WI38 (cell line): Measurements from ENCODE around the gene GON4L.

Experiments used
- H3K4me3 ChIP-seq: 2 replicates; pipeline ENCODE4 v1.5.1; 2011; ENCODE audit warnings: low read depth, mild to moderate bottlenecking, control low read depth, low read length
- TF ChIP-seq, protein P1 (sequence below): IDR thresholded peaks from 2 replicates; pipeline ENCODE4 v1.5.1; 2012; ENCODE audit warnings: low read depth, mild to moderate bottlenecking, control low read depth, low read length

Gene GON4L

DNA sequence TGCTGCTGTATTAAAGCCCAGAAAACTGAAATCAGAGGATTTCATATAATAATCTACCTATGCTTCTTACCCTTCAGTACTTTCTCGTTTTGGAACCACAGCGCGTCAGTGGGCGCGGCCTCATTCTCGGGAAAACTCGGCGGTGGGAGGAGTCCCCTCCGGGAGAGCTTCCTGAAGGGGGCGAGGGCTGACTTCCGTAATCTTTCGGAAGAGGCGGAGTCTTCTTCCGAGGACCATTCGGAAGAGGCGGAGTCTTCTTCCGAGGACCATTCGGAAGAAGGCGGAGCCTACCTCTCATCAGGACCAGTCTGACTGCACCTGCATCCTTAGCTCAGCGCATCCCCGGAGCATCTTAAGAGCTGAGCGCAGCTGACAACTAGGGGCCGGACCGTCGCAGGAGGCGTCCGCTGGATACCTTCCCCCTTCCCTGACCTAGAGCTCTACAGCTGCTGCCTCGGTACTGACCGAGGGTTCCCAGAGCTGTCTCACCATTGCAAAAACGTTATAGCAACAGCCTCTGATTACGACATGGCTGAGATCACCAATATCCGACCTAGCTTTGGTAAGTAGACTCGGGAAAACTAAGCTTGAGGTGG is 2.3 kb upstream of the GON4L start, which contains the start of gene SYT11:
SYT11 (plus strand) TSS at position 334 of the 596 bp plus-strand sequence; CDS start at position 529, 195 bp downstream.
- peak within 1 kb of the TSS; percentile 68 for H3K4me3 ChIP-seq
- TF ChIP-seq, protein P1, sequence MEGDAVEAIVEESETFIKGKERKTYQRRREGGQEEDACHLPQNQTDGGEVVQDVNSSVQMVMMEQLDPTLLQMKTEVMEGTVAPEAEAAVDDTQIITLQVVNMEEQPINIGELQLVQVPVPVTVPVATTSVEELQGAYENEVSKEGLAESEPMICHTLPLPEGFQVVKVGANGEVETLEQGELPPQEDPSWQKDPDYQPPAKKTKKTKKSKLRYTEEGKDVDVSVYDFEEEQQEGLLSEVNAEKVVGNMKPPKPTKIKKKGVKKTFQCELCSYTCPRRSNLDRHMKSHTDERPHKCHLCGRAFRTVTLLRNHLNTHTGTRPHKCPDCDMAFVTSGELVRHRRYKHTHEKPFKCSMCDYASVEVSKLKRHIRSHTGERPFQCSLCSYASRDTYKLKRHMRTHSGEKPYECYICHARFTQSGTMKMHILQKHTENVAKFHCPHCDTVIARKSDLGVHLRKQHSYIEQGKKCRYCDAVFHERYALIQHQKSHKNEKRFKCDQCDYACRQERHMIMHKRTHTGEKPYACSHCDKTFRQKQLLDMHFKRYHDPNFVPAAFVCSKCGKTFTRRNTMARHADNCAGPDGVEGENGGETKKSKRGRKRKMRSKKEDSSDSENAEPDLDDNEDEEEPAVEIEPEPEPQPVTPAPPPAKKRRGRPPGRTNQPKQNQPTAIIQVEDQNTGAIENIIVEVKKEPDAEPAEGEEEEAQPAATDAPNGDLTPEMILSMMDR: no peak

DNA sequence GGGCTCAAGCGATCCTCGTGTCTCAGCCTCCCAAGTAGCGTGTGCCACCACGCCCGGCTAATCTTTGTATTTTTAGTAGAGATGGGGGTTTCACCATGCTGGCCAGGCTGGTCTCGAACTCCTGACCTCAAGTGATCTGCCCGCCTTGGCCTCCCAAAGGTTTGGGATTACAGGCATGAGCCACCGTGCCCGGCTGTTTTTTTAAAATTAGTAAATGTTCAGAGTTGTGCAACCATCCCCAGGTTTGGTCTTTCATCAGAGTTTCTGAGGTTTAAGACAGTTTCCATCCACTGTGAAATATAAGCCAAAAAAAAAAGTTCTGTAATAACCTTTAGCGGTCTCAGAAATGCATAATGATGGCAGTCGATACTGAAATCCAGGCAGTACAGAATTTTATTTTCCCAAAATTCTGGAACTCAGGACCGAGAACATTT is 1.8 kb upstream of the GON4L start:
- peak overlapping the region; percentile 68 for H3K4me3 ChIP-seq
- TF ChIP-seq, protein P1: no peak

DNA sequence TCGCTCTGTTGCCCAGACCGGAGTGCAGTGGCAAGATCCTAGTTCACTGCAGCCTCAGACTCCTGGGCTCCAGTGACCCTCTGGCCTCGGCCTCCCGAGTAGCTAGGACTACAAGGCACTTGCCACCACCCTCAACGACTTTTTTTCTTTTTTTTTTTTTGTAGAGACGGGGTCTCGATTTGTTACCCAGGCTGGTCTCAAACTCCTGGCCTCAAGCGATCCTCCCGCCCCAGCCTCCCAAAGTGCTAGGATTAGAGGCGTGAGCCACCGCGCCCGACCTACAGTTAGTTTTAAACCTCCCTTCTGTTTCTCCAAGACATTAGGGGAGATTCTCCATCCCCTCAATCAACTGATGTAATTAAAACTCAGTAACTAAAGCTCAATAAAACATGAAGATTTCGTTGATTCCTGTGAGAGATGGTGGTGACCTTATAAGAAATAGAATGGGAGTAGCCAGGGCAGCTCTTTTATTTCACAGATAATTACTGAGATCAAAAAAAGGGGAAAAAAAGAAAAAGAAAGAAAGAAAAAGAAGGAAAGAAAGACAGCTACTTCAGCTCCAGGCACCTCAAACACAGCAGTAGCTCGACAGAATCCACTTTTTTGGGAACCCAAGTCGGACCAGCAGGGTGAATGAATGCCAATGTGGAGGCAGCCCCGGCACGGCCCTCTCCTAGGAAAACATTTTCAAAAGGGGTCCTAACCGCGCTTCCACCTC is 598 bp downstream of the GON4L start:
- TF ChIP-seq, protein P1: no peak
- H3K4me3 ChIP-seq: peak overlapping the region; percentile 64

DNA sequence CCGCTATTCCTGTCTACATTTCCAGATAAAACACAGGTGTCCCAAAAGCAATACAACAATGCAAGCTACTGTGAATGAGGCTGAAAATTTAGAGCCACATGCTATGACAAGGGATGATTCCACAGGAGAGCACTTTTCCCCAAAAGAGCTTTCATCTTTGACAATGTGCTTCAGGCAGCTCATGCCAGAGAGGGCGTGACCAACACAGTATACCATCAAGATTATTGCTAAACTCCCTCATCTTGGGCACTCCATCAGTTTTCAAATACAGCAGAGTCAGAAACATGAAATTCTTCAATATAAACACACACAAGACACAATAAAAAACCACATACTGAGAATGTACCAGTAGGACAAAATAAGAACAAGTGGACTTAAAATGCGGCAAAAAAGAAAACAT is 6.7 kb downstream of the GON4L start:
- H3K4me3 ChIP-seq: no peak overlapping the region
- TF ChIP-seq, protein P1: no peak

DNA sequence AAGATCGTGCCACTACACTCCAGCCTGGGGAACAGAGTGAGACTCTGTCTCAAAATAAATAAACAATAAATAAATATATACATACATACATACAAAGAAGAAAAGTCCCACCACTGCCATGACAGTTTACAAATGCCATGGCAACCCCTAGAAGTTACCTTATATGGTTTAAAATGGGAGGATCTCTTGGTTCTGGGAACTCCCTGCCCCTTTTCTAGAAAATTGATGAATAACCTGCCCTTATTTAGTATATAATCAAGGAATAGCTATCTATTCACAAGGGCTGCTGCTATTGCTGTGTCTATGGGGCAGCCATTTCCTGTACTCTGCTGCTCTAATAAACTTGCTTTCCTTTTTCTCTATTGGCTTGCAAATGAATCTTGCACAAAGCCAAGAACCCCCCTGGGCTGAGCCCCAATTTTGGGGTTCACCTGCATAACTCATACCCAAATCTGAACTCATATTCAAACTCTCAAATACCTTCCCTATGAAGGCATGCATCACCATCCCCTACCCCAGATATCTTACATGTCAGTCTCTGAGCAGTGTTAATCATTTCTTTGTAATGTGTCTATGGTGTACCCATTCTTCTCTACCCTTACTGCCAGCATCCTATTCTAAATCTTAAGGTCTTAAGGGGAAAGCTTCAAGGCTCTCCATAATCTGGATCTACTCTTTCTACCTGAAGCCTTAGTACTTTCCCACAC is 9.0 kb downstream of the GON4L start:
- H3K4me3 ChIP-seq: no peak overlapping the region
- TF ChIP-seq, protein P1: no peak

DNA sequence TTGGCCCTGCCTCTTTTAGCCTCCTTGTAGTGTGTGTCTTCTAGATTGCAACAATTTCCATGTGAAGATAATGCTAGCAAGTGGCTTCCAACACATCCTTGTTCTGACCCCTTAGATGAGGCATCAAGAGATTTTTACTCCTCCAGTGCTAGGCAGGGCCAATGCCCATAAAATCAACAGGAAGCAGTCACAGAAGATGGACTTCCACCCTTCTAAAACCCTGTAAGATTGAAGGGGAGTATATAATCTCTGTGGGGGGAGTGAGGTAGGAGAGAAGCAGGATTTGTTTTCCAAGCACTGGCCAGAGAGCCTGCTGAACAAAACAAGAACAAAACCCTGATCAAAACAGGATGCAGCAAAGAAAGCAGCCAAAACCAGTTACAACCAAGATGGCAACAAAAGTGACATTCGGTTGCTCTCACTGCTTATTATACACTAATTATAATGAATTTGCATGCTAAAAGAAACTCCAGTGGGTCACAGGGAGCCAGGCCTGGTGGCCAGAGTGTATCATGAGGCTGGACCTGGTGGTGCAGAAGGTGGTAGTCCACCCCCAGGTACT is 12.1 kb downstream of the GON4L start:
- no peak overlapping the region for H3K4me3 ChIP-seq
- TF ChIP-seq, protein P1: no peak
